ENCODE data around the gene NCK2. TPM values are rescaled to one million over a fixed set of nuclear protein-coding genes. Genes with fewer than 3 reads are reported as not detected.

Gene NCK2
- total and polyA plus RNA-seq, 2 of the 13 experiments (the other 11 are each of a cell fraction or from before 2014, with no cell fraction given), result 14.8 to 23.5 TPM

- Histone ChIP-seq H3K4me3 (replicated peaks in 1 of 3; ENCODE audit: insufficient read depth in 1 of 3, low read depth in 2 of 3, low read length in 3 of 3) (no peak overlapping the region), H3K27ac (ENCODE audit: extremely low read length, insufficient read depth, low read length) (no peak overlapping the region), H3K9me3 (ENCODE audit: low read length) (no peaks in the 10 kb centered on the region), H4K20me1 (ENCODE audit: insufficient read depth, low read length) (no peaks in the 10 kb centered on the region), H2AFZ (ENCODE audit: low read length) (no peak overlapping the region), H3K79me2 (ENCODE audit: insufficient read depth, low read length) (no peaks in the 10 kb centered on the region), H3K9ac (ENCODE audit: insufficient read depth, low read depth, low read length) (no peak overlapping the region), H3K27me3 (ENCODE audit: control insufficient read depth in 1 of 2, insufficient read depth in 2 of 2, low read length in 2 of 2) (peaks cover 0 to 19% of the 10 kb centered on the region in 2 experiments; a peak in 3 of 5 replicates), H3K4me1 (ENCODE audit: insufficient read depth, low read length) (peaks cover 19% of the 10 kb centered on the region), H3K36me3 (replicated peaks in 1 of 2; ENCODE audit: control insufficient read depth in 1 of 2, insufficient read depth in 2 of 2, low read length in 2 of 2) (no peaks in the 10 kb centered on the region), H3K4me2 (ENCODE audit: low read depth, low read length) (no peak overlapping the region)
- WGBS (ENCODE audit: low lambda C conversion rate), result 0% methylated on average over 2 of the region's 2 CpGs
- in situ Hi-C loops (cut with HindIII; ENCODE audit: extremely low pct_ligation_motif_present, low pct_unique_long_range_greater_than_20kb) (no loop called here), intact Hi-C loops (cut with micrococcal nuclease; ENCODE audit: unreplicated experiment) (no loop called here)
- DNase-seq (ENCODE audit: low spot score) (no peak), FAIRE-seq (no peak), ATAC-seq (no peak)
- BruUV-seq (replicated peaks), result no TSS peak
- ChIA-PET CTCF (ENCODE audit: low intra/inter-chr PET ratio, low total read pairs) (no interaction called here), POLR2A (no interaction called here)
- TF ChIP-seq CTCF (CRISPR knock-in tag; IDR thresholded peaks at IDR 0.05) (no peak), NR1H2 (CRISPR knock-in tag; IDR thresholded peaks at IDR 0.05; ENCODE audit: borderline replicate concordance, low read depth) (no peak), ZFY (CRISPR knock-in tag; IDR thresholded peaks at IDR 0.05) (no peak), ZNF710 (CRISPR knock-in tag; IDR thresholded peaks at IDR 0.05; ENCODE audit: borderline replicate concordance) (no peak), TAF15 (IDR thresholded peaks at IDR 0.05; ENCODE audit: low read depth, low read length, poor library complexity, severe bottlenecking) (no peak), NR2C2 (CRISPR knock-in tag; IDR thresholded peaks at IDR 0.05; ENCODE audit: borderline replicate concordance) (no peak), HNF4A (CRISPR knock-in tag; IDR thresholded peaks at IDR 0.05) (no peak), THAP8 (CRISPR knock-in tag; IDR thresholded peaks at IDR 0.05; ENCODE audit: borderline replicate concordance) (no peak), EZH2 (conservative IDR thresholded peaks at IDR 0.05; ENCODE audit: low read depth, low read length) (no peak), ZSCAN29 (CRISPR knock-in tag; conservative IDR thresholded peaks at IDR 0.05) (no peak), ZNF441 (CRISPR knock-in tag; IDR thresholded peaks at IDR 0.05; ENCODE audit: borderline replicate concordance) (no peak), KIAA2018 (CRISPR knock-in tag; IDR thresholded peaks at IDR 0.05; ENCODE audit: borderline replicate concordance) (no peak)
Observed at GRCh38 chr2:105698820-105699219, 45.9 kb upstream of the NCK2 start.

Data from HepG2 (cell line).